Measurements from ENCODE around the gene MYF6. TPM values are rescaled to one million over a fixed set of nuclear protein-coding genes. Genes with fewer than 3 reads are reported as not detected.

MYF6 gene
- total and polyA plus RNA-seq, 11 donors, result 0.21 to 0.69 (median 0.47) TPM; not detected in 8

GRCh38 chr12:80692114-80692513, 15.3 kb upstream of the MYF6 start:
- no peak for ATAC-seq
- H3K4me1 ChIP-seq, result no peaks in the 10 kb centered on the region
- H3K4me3 ChIP-seq, result no peak overlapping the region
- no peak overlapping the region for H3K27ac ChIP-seq
- no peaks in the 10 kb centered on the region for H3K36me3 ChIP-seq
- DNase-seq, result no peak
- no peak for TF ChIP-seq POLR2A (IDR thresholded peaks at IDR 0.05)
- intact Hi-C loops (cut with DNase I), result no loop called here
- 56 to 88% (median 77%) methylated on average over 1 of the region's 1 CpG for WGBS, 4 donors
- peaks cover 0 to 3% (median 0%) of the 10 kb centered on the region in 12 donors for H3K9me3 ChIP-seq
- H3K27me3 ChIP-seq, result no peaks in the 10 kb centered on the region

GRCh38 chr12:80697270-80697887, 10.1 kb upstream of the MYF6 start:
- no peak overlapping the region for H3K27ac ChIP-seq
- DNase-seq (no peak), ATAC-seq (no peak)
- TF ChIP-seq POLR2A (IDR thresholded peaks at IDR 0.05) (no peak), CTCF (IDR thresholded peaks at IDR 0.05) (no peak)
- no peaks in the 10 kb centered on the region for H3K27me3 ChIP-seq
- intact Hi-C loops (cut with DNase I), result no loop called here
- H3K36me3 ChIP-seq, result no peaks in the 10 kb centered on the region
- no peaks in the 10 kb centered on the region for H3K9me3 ChIP-seq
- peaks cover 0 to 2% (median 0%) of the 10 kb centered on the region in 12 donors for H3K4me1 ChIP-seq
- 70 to 78% (median 72%) methylated on average over 2 of the region's 2 CpGs for WGBS, 4 donors
- H3K4me3 ChIP-seq, result no peak overlapping the region

GRCh38 chr12:80698256-80698655, 9.2 kb upstream of the MYF6 start:
- Histone ChIP-seq H3K9me3 (no peaks in the 10 kb centered on the region), H3K4me3 (no peak overlapping the region), H3K27ac (no peak overlapping the region), H3K36me3 (no peaks in the 10 kb centered on the region), H3K4me1 (peaks cover 0 to 11% (median 0%) of the 10 kb centered on the region in 12 donors), H3K27me3 (no peaks in the 10 kb centered on the region)
- ATAC-seq (no peak), DNase-seq (no peak)
- WGBS, 4 donors, result 69 to 88% (median 77%) methylated on average over 7 of the region's 7 CpGs
- intact Hi-C loops (cut with DNase I), result no loop called here
- no peak for TF ChIP-seq POLR2A (IDR thresholded peaks at IDR 0.05)
- TF ChIP-seq CTCF (IDR thresholded peaks at IDR 0.05), result no peak

- H3K27ac ChIP-seq, result no peak overlapping the region
- H3K4me3 ChIP-seq, result no peak overlapping the region
- ATAC-seq, result no peak
- TF ChIP-seq CTCF (IDR thresholded peaks at IDR 0.05) (no peak), POLR2A (IDR thresholded peaks at IDR 0.05) (no peak)
- H3K9me3 ChIP-seq, result no peaks in the 10 kb centered on the region
- no peaks in the 10 kb centered on the region for H3K27me3 ChIP-seq
- no peaks in the 10 kb centered on the region for H3K36me3 ChIP-seq
- H3K4me1 ChIP-seq, result peaks cover 0 to 11% (median 0%) of the 10 kb centered on the region in 12 donors
- no peak for DNase-seq
- WGBS, 4 donors, result 77 to 84% (median 80%) methylated on average over 7 of the region's 7 CpGs
- intact Hi-C loops (cut with DNase I), result no loop called here
Observed at GRCh38 chr12:80698847-80699542, 8.4 kb upstream of the MYF6 start.
